Jurkat, Clone E6-1 (cell line): Measurements from ENCODE around the gene WNT10A. TPM values are rescaled to one million over a fixed set of nuclear protein-coding genes. Genes with fewer than 3 reads are reported as not detected.
A peak's percentile ranks its signal among the peaks of the same experiment; 100 is the strongest.
"Not testable (repeated sequence)": the region's sequence is repeated elsewhere in the genome, so short reads cannot be mapped to it uniquely, and the experiment has no call there.

Experiments used
- DNase-seq: peaks from one replicate; pipeline ENCODE4 v3.0.0-alpha.2; 2011; ENCODE audit warnings: low read depth, low spot score
- H3K4me3 ChIP-seq: 2 replicates; pipeline ENCODE4 v1.5.1; 2011; ENCODE audit warnings: mild to moderate bottlenecking, low read length, control low read depth, moderate library complexity
- polyA plus RNA-seq: library from polyadenylated mRNA; unstranded; fragments of >200 nt; gene quantifications from one replicate; pipeline ENCODE4 v1.2.1, GENCODE V29; 2012; ENCODE audit warnings: missing spikeins; ENCODE audit not compliant: insufficient read length, insufficient read depth

Gene WNT10A
- 0.92 TPM for polyA plus RNA-seq

DNA sequence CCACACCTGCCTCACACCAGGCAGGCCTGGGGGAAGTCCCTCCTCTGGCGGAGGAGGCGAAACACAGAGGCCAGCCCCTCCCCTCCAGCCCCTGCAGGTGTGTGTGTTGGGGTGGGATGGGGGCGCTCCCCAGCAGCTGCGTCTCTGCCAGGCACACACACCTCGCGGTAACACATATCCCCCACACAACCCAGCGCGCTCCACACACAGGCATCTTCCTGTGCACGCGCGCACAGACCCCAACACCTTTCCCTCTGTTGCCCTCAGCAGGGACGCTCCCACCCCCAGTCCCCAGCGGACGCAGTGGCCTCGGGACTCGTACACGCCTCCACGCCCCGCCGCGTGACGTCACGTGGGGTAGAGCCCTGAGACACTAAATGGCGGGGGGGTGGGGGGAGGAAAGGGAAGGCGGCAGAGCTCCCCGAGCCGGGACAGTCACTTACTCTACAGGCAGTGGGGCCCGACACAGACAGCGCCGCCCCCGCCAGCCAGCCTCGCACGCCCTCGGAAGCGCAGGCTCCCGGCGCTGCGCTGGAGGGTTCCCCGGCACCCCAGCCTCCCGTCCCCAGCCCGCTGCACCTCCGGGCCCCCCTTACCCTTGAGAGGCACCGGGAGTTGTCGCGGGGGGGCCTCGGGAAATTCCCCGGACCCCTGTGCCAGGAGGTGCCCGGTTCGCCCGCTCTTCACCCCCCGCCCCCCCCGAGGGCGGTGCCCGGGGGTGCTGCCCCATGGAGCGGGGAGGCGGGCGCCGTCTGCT lies at the start of gene WNT10A:
WNT10A (plus strand) TSS at position 751 of the 757 bp plus-strand sequence. CDS start 144 bp downstream, outside the sequence.
- peak; percentile 70 for DNase-seq

DNA sequence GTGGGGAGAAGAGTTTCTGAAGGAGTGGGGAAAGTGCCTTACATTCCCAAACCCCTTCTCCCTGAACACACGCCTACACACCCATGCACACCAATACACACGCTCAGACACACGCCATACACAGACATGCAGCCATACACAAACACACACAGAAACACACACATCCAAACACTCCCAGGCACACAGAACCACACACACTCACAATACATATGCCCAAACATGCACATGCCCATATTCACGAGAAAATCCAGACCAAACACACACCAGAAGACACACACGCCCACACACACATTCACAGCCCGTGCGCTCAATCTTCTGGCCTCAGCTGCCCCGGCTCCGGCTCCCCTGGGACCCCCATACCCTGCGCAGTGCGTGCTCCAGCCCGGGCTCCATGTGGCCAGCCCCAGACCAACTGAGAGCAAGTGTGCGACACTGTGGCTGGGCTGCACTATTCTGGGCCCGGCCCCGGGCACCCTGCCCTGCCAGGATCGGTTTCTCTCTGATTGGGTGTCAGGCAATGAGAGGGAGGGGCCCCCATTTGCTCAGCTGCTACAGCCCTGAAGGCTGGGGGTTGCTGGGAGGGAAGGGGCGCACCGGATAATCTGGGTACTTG lies 49.2 kb upstream of the WNT10A start, which contains the start of gene PRKAG3:
PRKAG3 (minus strand) TSS at position 426 of the 613 bp plus-strand sequence.
- no peak for DNase-seq
- H3K4me3 ChIP-seq = no peak within 1 kb of the TSS

More for the DNA sequence above, at the start of gene WNT10A:
- peak within 1 kb of the TSS; percentile 44 for H3K4me3 ChIP-seq

GRCh38 chr2:218832081-218832480 lies 48.6 kb upstream of the WNT10A start:
- H3K4me3 ChIP-seq = no peak overlapping the region
- no peak for DNase-seq

GRCh38 chr2:218832520-218832919 lies 48.1 kb upstream of the WNT10A start:
- no peak for DNase-seq
- no peak overlapping the region for H3K4me3 ChIP-seq

DNA sequence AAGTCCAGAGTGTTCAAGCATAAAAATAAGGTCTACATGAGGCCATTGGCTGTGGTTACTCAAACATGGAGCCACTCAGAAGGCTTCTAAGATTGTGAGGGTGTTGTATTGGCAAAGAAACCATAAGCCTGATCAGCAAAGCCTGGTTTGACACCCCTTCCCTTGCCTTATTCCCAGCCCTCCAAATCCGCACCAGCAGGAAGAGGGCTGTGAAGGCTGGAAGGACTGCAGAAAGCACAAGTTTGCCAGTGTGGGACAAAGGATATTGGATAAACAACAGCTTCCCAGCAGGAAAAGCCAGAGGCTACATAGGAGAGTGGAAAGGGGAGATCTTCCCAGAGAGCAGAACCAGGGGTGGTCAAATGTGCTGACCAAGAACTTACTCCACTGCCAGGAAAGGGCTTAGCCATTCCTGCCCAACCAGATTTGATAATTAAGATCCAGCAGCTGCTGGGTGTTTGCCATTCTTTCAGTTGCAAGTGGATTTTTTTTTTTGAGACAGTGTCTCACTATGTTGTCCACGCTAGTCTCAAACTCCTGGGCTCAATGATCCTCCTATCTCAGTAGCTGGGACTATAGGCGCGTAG lies 47.5 kb upstream of the WNT10A start:
- H3K4me3 ChIP-seq = no peak overlapping the region
- DNase-seq = no peak

DNA sequence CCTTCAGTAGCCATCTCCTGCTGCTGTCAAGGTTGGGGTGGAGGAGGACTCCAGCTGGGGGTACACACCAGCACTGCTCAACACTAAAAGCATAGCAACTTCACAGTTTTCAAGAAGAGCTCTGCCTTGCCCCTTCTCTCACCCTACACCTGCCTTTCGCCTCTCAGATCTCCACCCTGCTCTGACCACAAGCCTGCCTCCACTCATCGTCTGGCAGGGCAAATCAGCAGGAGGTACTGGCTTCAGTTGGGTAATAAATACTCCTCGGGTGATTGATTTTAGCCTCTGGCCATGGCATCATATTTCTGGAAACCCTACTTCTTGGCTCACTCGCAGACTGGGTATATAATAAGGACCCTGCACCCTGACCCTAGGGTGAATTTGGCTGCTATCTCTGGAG lies 46.0 kb upstream of the WNT10A start:
- DNase-seq = no peak

DNA sequence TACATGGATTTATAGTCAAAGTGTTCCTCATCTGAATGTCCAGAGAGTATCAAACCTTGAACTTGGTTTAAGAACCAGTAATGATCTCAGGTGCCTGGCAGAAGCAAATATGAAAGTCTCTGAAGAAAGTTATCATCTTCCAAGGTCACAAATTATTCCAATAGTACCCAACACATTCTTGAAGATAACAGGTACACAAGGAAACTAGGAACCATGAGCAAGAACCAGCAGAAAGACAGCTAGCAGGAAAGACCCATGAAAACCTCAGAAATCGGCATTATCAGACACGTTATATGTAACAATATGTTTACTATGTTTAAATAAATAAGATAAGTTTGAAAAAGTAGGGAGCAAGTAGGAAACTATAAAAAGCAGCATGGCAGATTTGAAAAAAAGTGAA lies 43.2 kb upstream of the WNT10A start:
- no peak for DNase-seq
- H3K4me3 ChIP-seq = no peak overlapping the region

More for the DNA sequence above, 46.0 kb upstream of the WNT10A start:
- H3K4me3 ChIP-seq = no peak overlapping the region

DNA sequence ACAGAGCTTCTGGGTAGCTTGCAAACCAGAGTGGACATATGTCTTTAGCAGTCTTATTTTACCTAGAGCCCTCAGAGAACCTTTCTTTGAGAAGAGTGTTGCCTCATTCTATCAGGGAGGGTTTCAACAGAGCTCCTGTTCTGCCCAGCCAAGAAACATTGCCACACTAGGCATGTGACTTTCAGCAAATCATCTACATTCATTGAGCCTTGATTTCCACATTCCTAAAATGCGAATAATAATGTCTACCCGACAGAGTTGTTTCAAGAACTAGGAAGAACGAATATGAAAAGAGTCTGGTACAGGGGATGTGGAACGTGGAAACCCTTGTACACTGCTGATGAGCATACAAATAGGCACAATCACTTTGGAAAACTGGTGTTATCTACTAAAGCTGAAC lies 41.2 kb upstream of the WNT10A start:
- no peak overlapping the region for H3K4me3 ChIP-seq
- DNase-seq = no peak

GRCh38 chr2:218839888-218840287 lies 40.8 kb upstream of the WNT10A start:
- DNase-seq = no peak

GRCh38 chr2:218844334-218844733 lies 36.3 kb upstream of the WNT10A start:
- DNase-seq, H3K4me3 ChIP-seq: not testable (repeated sequence)

More at GRCh38 chr2:218839888-218840287, 40.8 kb upstream of the WNT10A start:
- no peak overlapping the region for H3K4me3 ChIP-seq

GRCh38 chr2:218846963-218847362 lies 33.7 kb upstream of the WNT10A start:
- H3K4me3 ChIP-seq, DNase-seq: not testable (repeated sequence)

- DNase-seq = no peak
- H3K4me3 ChIP-seq = no peak overlapping the region
Observed at GRCh38 chr2:218849721-218850120, 30.9 kb upstream of the WNT10A start.

GRCh38 chr2:218850796-218851195 lies 29.9 kb upstream of the WNT10A start:
- DNase-seq = no peak
- no peak overlapping the region for H3K4me3 ChIP-seq

GRCh38 chr2:218851286-218851685 lies 29.4 kb upstream of the WNT10A start:
- H3K4me3 ChIP-seq = no peak overlapping the region
- DNase-seq = no peak

DNA sequence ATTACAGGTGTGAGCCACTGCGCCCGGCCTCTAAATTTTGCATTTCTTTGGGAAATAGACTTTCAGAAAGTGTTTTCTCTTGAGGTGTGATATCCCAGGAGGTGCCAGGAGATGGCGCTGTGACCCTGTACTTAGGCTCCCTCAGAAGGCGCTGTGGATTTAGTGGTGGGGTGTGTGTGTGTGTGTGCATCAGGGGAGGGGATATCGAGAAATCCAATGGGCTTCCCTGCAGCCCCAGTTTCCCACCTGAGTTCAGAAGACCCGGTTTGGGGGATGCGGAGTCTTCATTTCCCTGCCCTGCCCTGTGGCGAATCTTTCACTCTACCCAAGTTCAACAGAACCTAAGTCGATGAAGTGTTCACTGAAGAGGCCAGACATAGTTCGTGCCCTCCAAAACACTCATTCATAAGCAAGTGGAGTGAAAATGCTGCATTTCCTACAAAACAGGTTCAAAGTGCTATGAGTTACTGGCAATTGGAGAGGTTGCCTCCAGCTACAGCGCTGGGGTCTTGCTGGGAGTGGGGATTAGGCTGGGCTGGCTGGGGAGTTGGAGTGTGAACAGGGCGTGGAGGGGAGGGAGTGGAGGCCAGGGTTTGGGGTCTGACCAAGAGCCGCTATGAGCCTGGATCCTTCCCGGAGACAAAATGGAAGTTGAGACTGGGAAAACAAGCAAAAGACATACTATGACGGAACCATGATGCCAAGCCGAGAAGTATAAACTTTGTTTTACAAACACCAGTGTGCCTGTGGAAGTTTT lies 27.6 kb upstream of the WNT10A start:
- peak; percentile 62 for DNase-seq

DNA sequence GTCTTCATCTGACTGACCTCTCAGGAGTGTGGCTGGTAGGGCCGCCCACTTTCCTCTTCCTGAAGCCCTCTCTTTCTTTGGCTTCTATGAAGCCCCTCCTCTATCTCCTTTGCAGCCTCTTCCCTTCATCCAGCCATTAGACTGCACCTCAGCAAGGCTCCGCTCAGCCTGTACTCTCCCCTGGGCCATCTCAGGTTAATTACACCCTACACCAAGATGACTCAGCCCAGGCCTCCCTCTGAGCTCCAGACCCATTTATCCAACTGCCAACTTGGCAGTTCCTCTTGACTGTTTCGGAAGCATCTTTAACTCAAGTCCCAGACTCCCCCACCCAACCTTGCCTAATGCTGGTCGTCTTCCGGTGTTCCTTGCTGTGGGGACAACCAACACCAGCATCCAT lies 26.9 kb upstream of the WNT10A start:
- H3K4me3 ChIP-seq = no peak overlapping the region
- DNase-seq = no peak

More for the DNA sequence above, 27.6 kb upstream of the WNT10A start:
- H3K4me3 ChIP-seq = no peak overlapping the region

DNA sequence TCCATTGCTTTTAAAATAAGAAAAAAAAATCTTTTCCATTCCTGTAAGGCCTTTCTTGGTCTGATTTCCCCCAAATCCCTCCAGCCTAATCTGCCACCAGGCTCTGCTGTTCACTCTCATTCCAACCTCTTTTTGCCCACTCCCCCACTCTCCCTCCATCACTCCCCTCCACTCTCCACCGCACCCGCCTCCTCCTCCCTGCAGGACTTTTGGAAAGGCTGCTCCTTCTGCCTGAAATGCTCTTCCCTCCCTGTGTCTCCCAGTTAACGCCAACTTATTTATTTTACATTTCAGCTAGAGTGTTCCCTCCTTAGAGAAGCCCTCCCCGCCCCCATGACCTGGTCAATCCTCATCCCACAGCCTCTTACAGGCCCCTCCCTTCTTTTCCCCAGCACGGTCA lies 25.8 kb upstream of the WNT10A start:
- DNase-seq = no peak
- H3K4me3 ChIP-seq = no peak overlapping the region

DNA sequence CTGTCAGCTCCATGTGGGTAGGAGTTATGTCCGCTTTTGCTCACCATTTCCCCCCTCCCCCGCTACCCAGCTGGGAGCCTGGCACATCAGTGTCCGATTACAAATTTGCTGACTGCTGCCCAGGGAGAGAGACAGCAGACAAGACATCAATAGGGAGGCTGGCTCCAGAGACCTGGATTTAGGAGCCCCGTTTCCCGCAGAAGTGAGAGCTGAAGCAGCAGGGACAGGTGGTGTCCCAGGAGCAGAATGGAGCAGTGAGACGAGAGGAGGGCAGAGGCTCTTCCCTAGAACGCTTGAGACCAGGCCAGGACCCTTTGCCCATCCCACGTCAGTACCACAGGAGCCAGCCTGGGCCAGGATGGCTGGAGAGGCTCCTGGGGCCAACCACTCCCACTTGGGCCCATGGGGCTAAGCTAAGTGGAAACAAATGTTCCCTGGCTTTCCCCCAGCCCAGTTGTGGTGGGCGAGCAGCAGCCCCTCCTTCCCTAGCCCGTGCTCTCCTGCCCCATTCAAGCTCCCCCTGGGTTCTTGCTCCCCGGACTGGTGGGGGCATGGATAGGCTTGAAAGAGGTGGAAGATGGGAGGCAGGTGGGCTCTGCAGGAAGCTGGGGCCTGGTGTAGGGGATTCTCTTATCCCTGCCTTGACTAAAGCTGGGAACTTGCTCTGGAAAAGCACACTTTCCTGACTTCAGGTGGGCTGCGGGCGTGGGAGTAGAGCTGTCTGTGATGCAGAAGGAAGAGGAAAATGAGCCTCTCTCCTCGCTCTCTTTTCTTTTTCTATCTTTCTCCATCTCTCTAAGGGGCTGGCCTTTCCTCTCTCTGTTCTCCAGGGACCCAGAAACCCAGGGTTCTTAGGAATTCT lies 25.1 kb upstream of the WNT10A start:
- no peak for DNase-seq
- H3K4me3 ChIP-seq = no peak overlapping the region
